AG09319 (cell line): ENCODE measurements around the gene AKAP1.
A peak's percentile ranks its signal among the peaks of the same experiment; 100 is the strongest.

Source experiments
- DNase-seq: peaks from one replicate; pipeline ENCODE4 v3.0.0-alpha.2; 2010; ENCODE audit warnings: low read depth; ENCODE audit errors: extremely low read depth
- CTCF ChIP-seq: IDR thresholded peaks from 2 replicates; pipeline ENCODE4 v1.5.1; 2011; ENCODE audit warnings: low read depth, mild to moderate bottlenecking, inconsistent platforms, low read length, moderate library complexity

Gene AKAP1, protein sequence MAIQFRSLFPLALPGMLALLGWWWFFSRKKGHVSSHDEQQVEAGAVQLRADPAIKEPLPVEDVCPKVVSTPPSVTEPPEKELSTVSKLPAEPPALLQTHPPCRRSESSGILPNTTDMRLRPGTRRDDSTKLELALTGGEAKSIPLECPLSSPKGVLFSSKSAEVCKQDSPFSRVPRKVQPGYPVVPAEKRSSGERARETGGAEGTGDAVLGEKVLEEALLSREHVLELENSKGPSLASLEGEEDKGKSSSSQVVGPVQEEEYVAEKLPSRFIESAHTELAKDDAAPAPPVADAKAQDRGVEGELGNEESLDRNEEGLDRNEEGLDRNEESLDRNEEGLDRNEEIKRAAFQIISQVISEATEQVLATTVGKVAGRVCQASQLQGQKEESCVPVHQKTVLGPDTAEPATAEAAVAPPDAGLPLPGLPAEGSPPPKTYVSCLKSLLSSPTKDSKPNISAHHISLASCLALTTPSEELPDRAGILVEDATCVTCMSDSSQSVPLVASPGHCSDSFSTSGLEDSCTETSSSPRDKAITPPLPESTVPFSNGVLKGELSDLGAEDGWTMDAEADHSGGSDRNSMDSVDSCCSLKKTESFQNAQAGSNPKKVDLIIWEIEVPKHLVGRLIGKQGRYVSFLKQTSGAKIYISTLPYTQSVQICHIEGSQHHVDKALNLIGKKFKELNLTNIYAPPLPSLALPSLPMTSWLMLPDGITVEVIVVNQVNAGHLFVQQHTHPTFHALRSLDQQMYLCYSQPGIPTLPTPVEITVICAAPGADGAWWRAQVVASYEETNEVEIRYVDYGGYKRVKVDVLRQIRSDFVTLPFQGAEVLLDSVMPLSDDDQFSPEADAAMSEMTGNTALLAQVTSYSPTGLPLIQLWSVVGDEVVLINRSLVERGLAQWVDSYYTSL

GRCh38 chr17:57084802-57085447 is at the start of gene AKAP1:
Gene AKAP1 (plus strand): TSS chr17:57085246. CDS start chr17:57105465, 20,219 bp downstream.
- peak; percentile 86 for DNase-seq
- TF ChIP-seq CTCF, result no peak

DNA sequence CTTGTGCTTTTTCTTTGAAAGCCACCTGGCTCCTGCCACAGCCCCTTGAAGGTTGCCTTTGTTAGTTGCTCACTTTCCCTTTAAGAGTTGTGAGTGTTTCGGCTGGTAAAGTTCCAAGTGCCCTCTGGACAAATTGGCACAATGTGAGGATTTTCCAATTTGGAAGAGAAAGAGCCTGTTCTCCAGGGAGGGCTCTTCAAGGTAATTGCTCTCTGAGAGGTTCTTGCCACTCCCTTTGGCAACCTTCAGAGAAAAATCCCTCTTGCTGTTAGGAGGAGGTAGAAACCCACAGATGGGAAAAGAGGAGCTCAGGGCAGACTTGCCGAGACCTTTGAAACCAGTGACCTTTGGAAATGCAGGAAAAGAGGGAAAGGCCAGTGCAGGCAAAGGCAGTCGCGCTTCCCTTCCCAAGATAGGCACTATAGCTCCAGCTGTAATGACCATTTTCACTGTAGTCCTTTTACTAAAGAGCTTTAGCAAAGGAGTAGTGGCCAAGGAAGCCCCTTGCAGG is 49.0 kb upstream of the AKAP1 start:
- no peak for TF ChIP-seq CTCF
- DNase-seq, result no peak

- no peak for TF ChIP-seq CTCF
These were observed 47.6 kb upstream of the AKAP1 start for GRCh38 chr17:57037411-57037810.

GRCh38 chr17:57038486-57038885 is 46.6 kb upstream of the AKAP1 start:
- no peak for TF ChIP-seq CTCF

More at GRCh38 chr17:57037411-57037810, 47.6 kb upstream of the AKAP1 start:
- no peak for DNase-seq

GRCh38 chr17:57040571-57040970 is 44.5 kb upstream of the AKAP1 start:
- TF ChIP-seq CTCF, result no peak

More at GRCh38 chr17:57038486-57038885, 46.6 kb upstream of the AKAP1 start:
- no peak for DNase-seq

DNA sequence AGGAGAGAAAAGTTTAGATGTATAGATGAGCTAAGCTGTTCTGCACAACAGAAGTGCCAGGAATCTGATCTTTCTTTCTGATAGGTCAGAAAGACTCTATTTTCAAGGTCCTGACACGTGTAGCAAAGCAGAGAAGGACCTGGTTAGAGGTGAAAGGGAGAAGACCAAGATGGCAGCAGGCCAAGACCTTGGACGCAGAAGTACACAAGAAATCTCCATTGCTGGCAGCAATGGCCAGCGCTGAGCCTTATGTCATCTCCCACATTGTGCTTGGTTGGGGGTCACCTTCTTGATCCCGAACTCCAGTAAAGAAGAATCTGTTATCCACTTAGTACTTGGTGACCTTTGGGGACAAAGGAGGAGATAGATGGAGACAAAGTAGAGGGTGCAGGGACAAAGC is 41.8 kb upstream of the AKAP1 start:
- TF ChIP-seq CTCF, result no peak
- DNase-seq, result no peak

More at GRCh38 chr17:57040571-57040970, 44.5 kb upstream of the AKAP1 start:
- DNase-seq, result no peak
